ENCODE results near the gene ATXN7L1.

DNA sequence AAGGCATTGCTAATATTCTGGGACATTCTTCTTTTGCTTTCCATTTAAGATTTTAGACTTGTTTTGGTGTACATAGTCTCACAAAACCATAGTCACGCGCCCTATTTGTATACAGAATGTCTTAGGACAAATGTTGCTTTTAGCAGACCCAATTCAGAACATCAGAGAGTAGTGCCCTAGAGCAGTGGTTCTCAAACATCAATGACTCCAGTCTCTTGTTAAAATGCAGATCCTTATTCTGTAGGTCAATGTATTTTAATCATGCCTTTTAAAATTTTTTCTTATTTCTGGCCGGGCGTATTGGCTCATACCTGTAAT, 167.7 kb downstream of the ATXN7L1 start:
- TF ChIP-seq, protein P1, sequence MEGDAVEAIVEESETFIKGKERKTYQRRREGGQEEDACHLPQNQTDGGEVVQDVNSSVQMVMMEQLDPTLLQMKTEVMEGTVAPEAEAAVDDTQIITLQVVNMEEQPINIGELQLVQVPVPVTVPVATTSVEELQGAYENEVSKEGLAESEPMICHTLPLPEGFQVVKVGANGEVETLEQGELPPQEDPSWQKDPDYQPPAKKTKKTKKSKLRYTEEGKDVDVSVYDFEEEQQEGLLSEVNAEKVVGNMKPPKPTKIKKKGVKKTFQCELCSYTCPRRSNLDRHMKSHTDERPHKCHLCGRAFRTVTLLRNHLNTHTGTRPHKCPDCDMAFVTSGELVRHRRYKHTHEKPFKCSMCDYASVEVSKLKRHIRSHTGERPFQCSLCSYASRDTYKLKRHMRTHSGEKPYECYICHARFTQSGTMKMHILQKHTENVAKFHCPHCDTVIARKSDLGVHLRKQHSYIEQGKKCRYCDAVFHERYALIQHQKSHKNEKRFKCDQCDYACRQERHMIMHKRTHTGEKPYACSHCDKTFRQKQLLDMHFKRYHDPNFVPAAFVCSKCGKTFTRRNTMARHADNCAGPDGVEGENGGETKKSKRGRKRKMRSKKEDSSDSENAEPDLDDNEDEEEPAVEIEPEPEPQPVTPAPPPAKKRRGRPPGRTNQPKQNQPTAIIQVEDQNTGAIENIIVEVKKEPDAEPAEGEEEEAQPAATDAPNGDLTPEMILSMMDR (IDR thresholded peaks at IDR 0.05): no peak
- TF ChIP-seq POLR2A (IDR thresholded peaks at IDR 0.05) (no peak), EP300 (IDR thresholded peaks at IDR 0.05) (no peak)
